ENCODE results near the gene AP3D1. TPM values are rescaled to one million over a fixed set of nuclear protein-coding genes. Genes with fewer than 3 reads are reported as not detected.

AP3D1 gene
- total RNA-seq, 2 experiments from 2014 or later, result 80.0 to 99.8 TPM

GRCh38 chr19:2079865-2080301, 71.5 kb downstream of the AP3D1 start:
- no peak overlapping the region for H3K27ac ChIP-seq (ENCODE audit: low read depth, low read length, poor library complexity, severe bottlenecking)
- no peak overlapping the region for H3K4me3 ChIP-seq (ENCODE audit: low read depth, low read length, poor library complexity, severe bottlenecking)
- DNase-seq (ENCODE audit: low spot score), result no peak
- peaks cover 79% of the 10 kb centered on the region for H3K36me3 ChIP-seq (ENCODE audit: insufficient read depth, low read length)
- ChIA-PET POLR2A (no interaction called here), CTCF (ENCODE audit: unreplicated experiment) (no interaction called here)
- no peaks in the 10 kb centered on the region for H3K9me2 ChIP-seq (ENCODE audit: insufficient read depth, low read length)
- no peaks in the 10 kb centered on the region for H3K9me3 ChIP-seq (ENCODE audit: low read length)
- no peak overlapping the region for H3K4me2 ChIP-seq (ENCODE audit: low read length)
- BruUV-seq (replicated peaks), result no TSS peak
- intact Hi-C loops (cut with micrococcal nuclease; ENCODE audit: unreplicated experiment), result loop anchor here (10.0 kb wide), 1 partner anchor 175 kb away; the partner anchor contains the start of genes ADAT3 and SCAMP4
- TF ChIP-seq EZH2phosphoT487 (IDR thresholded peaks at IDR 0.05; ENCODE audit: borderline replicate concordance, low read depth, low read length), result no peak
- TF ChIP-seq CTCF (conservative IDR thresholded peaks at IDR 0.05; ENCODE audit: low read length), result no peak
- H2AFZ ChIP-seq (ENCODE audit: low read length), result no peak overlapping the region
- peaks cover 85% of the 10 kb centered on the region for H3K79me2 ChIP-seq (ENCODE audit: insufficient read depth, low read depth, low read length)
- peaks cover 40% of the 10 kb centered on the region for H3K4me1 ChIP-seq (ENCODE audit: insufficient read depth, low read length, poor library complexity, severe bottlenecking)
- H4K20me1 ChIP-seq (ENCODE audit: insufficient read depth, low read length), result no peaks in the 10 kb centered on the region

GRCh38 chr19:2079076-2079864, 72.1 kb downstream of the AP3D1 start:
- Histone ChIP-seq H2AFZ (ENCODE audit: low read length) (no peak overlapping the region), H3K27ac (ENCODE audit: low read depth, low read length, poor library complexity, severe bottlenecking) (no peak overlapping the region), H3K4me2 (ENCODE audit: low read length) (no peak overlapping the region), H3K79me2 (ENCODE audit: insufficient read depth, low read depth, low read length) (peaks cover 82% of the 10 kb centered on the region), H3K9me2 (ENCODE audit: insufficient read depth, low read length) (no peaks in the 10 kb centered on the region), H4K20me1 (ENCODE audit: insufficient read depth, low read length) (no peaks in the 10 kb centered on the region), H3K36me3 (ENCODE audit: insufficient read depth, low read length) (peaks cover 83% of the 10 kb centered on the region), H3K4me1 (ENCODE audit: insufficient read depth, low read length, poor library complexity, severe bottlenecking) (peaks cover 45% of the 10 kb centered on the region), H3K4me3 (ENCODE audit: low read depth, low read length, poor library complexity, severe bottlenecking) (no peak overlapping the region), H3K9me3 (ENCODE audit: low read length) (no peaks in the 10 kb centered on the region)
- TF ChIP-seq CTCF (conservative IDR thresholded peaks at IDR 0.05; ENCODE audit: low read length) (no peak), EZH2phosphoT487 (IDR thresholded peaks at IDR 0.05; ENCODE audit: borderline replicate concordance, low read depth, low read length) (no peak)
- no peak for DNase-seq (ENCODE audit: low spot score)
- no TSS peak for BruUV-seq (replicated peaks)
- POLR2A ChIA-PET, result no interaction called here
- intact Hi-C loops (cut with micrococcal nuclease; ENCODE audit: unreplicated experiment), result no loop called here
- CTCF ChIA-PET (ENCODE audit: unreplicated experiment), result no interaction called here

Data from OCI-LY7 (cell line).